Activated T-cell treated with anti-CD3 and anti-CD28 coated beads, Interleukin-2, amount 50 U/mL, for 24 hours (primary cell): ENCODE data around the gene APEH.
A peak's percentile ranks its signal among the peaks of the same experiment; 100 is the strongest.
"Not testable (repeated sequence)": the region's sequence is repeated elsewhere in the genome, so short reads cannot be mapped to it uniquely, and the experiment has no call there.

ENCODE experiments used
- DNase-seq: peaks from one replicate; pipeline ENCODE4 v3.0.0-alpha.2; 2020
- H3K27ac Mint-ChIP-seq: 2 replicates; pipeline ENCODE4 v1.8.0; 2020; ENCODE audit warnings: mild to moderate bottlenecking, mixed read lengths
- H3K27me3 Mint-ChIP-seq: 2 replicates; pipeline ENCODE4 v1.8.0; 2020; ENCODE audit warnings: mixed read lengths
- H3K36me3 Mint-ChIP-seq: 2 replicates; pipeline ENCODE4 v1.8.0; 2020; ENCODE audit warnings: low read depth, mixed read lengths
- H3K4me1 Mint-ChIP-seq: 2 replicates; pipeline ENCODE4 v1.8.0; 2020; ENCODE audit warnings: low read depth, mixed read lengths
- H3K4me3 Mint-ChIP-seq: 2 replicates; pipeline ENCODE4 v1.8.0; 2020; ENCODE audit warnings: mild to moderate bottlenecking, moderate library complexity, mixed read lengths
- H3K9me3 Mint-ChIP-seq: 2 replicates; pipeline ENCODE4 v1.8.0; 2020; ENCODE audit warnings: mixed read lengths

The APEH gene

DNA sequence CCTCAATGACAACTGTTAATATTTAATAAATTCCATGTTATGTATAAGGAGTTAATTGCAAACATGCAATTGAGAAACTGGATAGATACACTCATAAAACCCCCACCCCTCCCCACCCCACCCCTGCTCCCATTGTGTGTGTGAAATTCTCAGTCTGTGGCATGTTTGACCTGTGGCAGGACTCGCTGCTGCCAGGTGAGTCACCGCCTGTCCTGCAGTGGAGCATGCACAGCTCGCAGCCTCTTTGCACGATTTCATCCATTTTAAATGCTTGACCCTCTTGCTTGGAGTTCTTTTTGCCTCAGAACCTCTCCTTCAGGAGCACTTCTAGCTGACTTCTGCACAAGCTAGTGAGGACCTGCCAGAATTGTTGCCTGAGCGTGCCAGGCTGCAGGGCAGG is 5.3 kb upstream of the APEH start:
- peaks cover 8% of the 10 kb centered on the region for H3K36me3 Mint-ChIP-seq
- DNase-seq: no peak
- H3K4me1 Mint-ChIP-seq: peaks cover 12% of the 10 kb centered on the region
- no peaks in the 10 kb centered on the region for H3K9me3 Mint-ChIP-seq
- H3K27ac Mint-ChIP-seq: no peak overlapping the region
- H3K4me3 Mint-ChIP-seq: no peak overlapping the region
- H3K27me3 Mint-ChIP-seq: no peaks in the 10 kb centered on the region

DNA sequence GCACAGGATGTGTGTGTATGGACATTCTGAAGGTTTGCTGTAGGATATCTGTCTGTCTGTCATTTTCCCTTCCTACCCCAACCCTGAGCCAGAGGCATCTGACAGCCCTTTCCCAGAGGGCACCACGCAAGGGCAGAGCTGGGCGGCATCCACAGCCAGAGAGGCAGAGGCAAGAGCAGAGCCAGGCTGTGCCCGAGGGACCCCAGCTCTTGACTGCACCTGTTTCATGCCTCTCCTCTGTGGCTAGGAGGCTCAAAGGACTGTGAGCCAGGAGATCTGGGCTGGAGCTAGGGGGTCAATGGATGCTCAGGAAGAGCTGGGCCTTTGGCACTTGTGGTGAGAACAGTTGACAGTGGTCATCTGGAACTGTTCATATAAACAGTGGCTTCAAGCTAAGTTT is 4.8 kb upstream of the APEH start:
- no peaks in the 10 kb centered on the region for H3K27me3 Mint-ChIP-seq
- DNase-seq: no peak
- no peaks in the 10 kb centered on the region for H3K9me3 Mint-ChIP-seq
- H3K36me3 Mint-ChIP-seq: peaks cover 8% of the 10 kb centered on the region
- no peak overlapping the region for H3K27ac Mint-ChIP-seq
- H3K4me1 Mint-ChIP-seq: peaks cover 12% of the 10 kb centered on the region
- H3K4me3 Mint-ChIP-seq: no peak overlapping the region

DNA sequence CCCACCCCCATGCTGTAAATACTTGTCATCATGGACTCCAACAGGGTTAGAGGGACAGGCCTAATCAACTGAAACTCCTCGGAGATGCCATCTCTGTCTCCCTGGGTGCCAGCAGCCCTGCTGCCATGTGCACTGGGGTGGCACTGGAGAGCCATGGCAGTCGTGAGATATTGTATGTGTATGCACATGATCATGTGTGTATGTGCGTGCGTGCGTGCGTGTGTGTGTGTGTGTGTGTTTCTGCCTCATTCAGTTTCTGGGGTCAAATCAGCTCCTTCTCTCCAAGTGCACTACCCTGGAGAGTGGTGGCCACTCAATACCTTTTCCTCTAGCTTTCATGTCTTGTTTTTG is 3.2 kb upstream of the APEH start:
- Mint-ChIP-seq H3K36me3 (peaks cover 22% of the 10 kb centered on the region), H3K27ac (no peak overlapping the region), H3K27me3 (no peaks in the 10 kb centered on the region), H3K4me3 (no peak overlapping the region), H3K9me3 (no peaks in the 10 kb centered on the region), H3K4me1 (peaks cover 24% of the 10 kb centered on the region)
- no peak for DNase-seq

DNA sequence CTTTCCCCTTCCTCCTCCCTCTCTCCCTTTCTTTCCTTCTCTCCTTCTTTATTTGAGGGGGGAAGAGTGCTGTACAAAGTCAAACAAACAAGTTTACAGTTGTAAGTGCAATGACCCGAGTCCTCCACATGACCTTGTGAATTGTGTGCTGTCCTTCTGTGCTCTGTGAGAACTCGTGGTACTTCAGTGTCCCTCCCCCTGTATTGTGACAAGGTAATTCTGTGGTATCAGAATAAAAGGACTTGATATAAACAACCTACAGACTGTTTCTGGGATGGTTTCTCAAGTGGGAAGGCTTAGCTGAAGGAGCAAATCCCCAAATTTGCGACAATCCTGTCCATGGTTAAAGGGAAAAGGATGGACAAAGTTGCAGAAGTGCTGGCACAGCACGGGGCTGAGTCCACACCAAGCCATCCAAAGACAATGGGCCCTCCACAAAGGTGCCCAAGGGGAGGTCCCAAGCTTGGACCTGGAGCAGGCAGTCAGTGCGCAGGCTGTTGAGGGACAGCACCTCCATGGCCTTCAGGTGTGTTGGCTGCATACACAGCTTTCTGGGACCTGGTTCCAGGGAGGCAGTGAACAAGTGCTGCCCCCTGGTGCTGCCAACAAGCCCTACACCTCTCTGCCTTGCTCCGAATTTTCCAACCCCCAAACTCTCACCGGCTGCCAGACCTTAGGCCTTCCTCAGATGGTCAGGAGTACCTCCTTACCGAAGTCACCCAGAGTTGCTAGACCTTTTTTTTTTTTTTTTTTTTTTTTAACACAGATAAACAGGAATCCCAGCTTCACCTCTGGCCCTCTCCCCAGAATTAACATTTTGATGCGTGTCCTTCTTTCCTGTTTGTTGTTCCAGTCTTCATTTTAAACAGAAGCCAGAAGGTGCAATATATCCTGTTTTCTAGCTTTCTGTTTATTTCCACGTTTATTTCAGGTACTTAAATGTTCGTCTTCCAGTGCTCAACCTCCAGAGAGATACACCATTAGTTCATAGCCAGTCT is 2.6 kb upstream of the APEH start:
- peak overlapping the region; percentile 97 for H3K4me3 Mint-ChIP-seq
- H3K27ac Mint-ChIP-seq: peak overlapping the region; percentile 60
- no peaks in the 10 kb centered on the region for H3K9me3 Mint-ChIP-seq
- DNase-seq: peak; percentile 83
- no peaks in the 10 kb centered on the region for H3K27me3 Mint-ChIP-seq
- peaks cover 29% of the 10 kb centered on the region for H3K4me1 Mint-ChIP-seq
- H3K36me3 Mint-ChIP-seq: peaks cover 29% of the 10 kb centered on the region

DNA sequence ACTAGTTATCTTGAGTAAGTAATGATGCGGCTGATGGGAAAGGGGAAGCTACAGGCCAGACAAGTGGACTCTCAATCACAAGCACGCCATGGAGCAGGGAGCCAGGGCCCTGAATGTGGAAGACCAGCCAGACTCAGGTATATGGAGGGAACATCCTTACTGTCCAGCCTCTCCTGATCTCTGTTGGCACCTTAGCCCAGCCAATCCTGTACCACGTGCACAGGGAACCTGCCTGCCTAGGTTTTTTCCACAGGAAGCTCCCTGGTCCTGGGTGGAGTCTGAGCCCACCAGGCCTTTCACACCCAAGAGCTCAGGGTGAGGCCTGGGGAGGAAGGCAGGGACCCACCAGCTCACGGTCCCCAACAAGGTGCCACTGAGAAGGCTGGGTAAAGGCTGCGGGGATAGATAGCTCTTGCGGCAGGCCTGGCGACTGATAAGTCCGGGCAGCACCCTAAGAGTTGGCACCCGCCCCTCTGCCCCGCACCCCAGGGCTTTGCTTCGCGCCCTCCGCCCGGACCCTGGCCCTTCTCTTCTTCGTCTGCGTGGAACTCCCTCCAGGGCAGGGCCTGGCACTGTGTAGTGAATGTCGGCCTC is 933 bp upstream of the APEH start:
- peak overlapping the region; percentile 99 for H3K27ac Mint-ChIP-seq
- DNase-seq: no peak
- H3K4me3 Mint-ChIP-seq: peak overlapping the region; percentile 97
- H3K4me1 Mint-ChIP-seq: peaks cover 35% of the 10 kb centered on the region
- H3K27me3 Mint-ChIP-seq: no peaks in the 10 kb centered on the region
- H3K9me3 Mint-ChIP-seq: no peaks in the 10 kb centered on the region
- peaks cover 45% of the 10 kb centered on the region for H3K36me3 Mint-ChIP-seq

DNA sequence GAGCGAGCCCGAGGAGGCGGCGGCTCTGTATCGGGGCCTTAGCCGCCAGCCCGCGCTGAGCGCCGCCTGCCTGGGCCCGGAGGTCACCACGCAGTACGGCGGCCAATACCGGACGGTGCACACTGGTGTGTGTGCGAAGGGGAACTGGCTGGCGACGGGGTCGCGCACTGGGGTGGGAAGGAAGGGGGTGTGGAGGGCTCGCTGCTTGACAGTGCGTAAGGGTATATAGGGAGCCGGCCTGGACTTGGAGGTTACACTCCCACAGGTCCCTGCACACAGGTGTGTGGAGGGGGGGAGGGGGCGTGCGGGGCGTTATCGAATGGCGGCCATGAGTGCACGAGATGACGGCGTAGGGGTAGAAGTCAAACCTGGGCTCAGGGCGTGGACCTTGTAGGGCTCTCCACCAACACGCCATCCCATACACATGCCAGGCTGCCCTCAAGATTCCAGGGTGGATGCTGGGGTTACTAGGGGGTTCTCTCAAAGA is 389 bp downstream of the APEH start:
- Mint-ChIP-seq H3K9me3 (no peaks in the 10 kb centered on the region), H3K4me1 (peaks cover 35% of the 10 kb centered on the region), H3K4me3 (peak overlapping the region; percentile 97), H3K27ac (peak overlapping the region; percentile 99), H3K36me3 (peaks cover 58% of the 10 kb centered on the region), H3K27me3 (no peaks in the 10 kb centered on the region)
- no peak for DNase-seq

DNA sequence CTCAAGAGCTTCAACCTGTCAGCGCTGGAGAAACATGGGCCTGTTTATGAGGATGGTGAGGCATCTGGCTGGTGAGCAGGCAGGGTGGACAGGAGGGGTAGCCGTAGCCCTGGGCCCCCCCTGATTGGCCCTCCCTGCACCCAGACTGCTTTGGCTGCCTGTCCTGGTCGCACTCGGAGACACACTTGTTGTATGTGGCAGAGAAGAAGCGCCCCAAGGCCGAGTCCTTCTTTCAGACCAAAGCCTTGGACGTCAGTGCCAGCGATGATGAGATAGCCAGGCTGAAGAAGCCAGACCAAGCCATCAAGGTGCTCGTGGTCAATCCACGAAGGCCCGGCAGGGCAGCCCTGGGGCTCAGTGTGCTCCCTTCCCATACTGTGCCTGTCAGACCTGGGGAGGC is 1.8 kb downstream of the APEH start:
- H3K27me3 Mint-ChIP-seq: no peaks in the 10 kb centered on the region
- peak overlapping the region; percentile 99 for H3K27ac Mint-ChIP-seq
- H3K9me3 Mint-ChIP-seq: no peaks in the 10 kb centered on the region
- DNase-seq: no peak
- peaks cover 40% of the 10 kb centered on the region for H3K4me1 Mint-ChIP-seq
- peaks cover 72% of the 10 kb centered on the region for H3K36me3 Mint-ChIP-seq
- peak overlapping the region; percentile 97 for H3K4me3 Mint-ChIP-seq

DNA sequence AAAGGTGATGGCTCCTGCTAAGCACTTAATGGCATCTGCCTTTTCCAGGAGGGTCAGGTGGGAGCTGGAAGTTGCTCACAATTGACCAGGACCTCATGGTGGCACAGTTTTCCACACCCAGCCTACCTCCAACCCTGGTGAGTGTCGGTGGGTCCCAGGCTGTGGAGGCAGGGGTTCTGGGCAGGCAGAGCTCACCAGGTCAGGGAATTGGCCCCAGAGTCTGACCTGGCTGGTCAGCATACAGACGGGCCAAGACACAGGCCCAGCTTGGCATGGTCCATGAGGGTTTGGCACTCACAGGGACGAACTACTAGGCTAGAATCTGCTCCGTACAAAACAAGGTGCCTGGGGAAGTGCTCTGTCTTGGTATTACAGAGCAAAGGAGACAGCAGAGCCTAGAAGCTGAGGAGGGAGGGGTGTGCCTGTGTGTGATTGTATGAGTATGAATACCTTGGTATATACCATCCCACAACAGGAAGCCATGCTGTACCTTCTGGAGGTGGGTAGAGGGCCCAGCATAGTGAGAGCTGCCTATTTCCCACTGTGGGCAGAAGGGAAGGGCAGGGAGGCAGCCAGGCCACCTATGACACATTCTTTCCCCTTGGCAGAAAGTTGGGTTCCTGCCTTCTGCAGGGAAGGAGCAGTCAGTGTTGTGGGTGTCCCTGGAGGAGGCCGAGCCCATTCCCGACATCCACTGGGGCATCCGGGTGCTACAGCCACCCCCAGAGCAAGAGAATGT is 6.5 kb downstream of the APEH start:
- peaks cover 98% of the 10 kb centered on the region for H3K36me3 Mint-ChIP-seq
- H3K4me1 Mint-ChIP-seq: peaks cover 22% of the 10 kb centered on the region
- no peak overlapping the region for H3K4me3 Mint-ChIP-seq
- no peaks in the 10 kb centered on the region for H3K9me3 Mint-ChIP-seq
- peak overlapping the region; percentile 50 for H3K27ac Mint-ChIP-seq
- DNase-seq: no peak
- H3K27me3 Mint-ChIP-seq: no peaks in the 10 kb centered on the region

DNA sequence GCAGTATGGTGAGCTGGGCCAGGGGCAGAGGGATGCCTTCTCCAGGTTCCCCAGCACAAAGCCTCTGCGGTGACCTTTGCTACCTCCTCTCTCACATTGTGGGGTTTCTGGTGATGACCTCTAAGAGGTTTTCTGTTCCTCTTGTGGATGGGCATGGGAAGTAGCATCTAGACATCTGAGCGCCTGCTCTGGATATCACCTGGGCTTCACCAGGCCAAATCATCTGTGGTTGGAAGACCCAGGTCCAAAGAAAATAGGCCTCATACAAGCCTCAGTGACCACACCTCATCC is 7.0 kb downstream of the APEH start:
- no peak for DNase-seq
- Mint-ChIP-seq H3K27me3 (no peaks in the 10 kb centered on the region), H3K36me3 (peaks cover 93% of the 10 kb centered on the region), H3K9me3 (no peaks in the 10 kb centered on the region), H3K4me1 (peaks cover 17% of the 10 kb centered on the region), H3K27ac (no peak overlapping the region), H3K4me3 (no peak overlapping the region)

DNA sequence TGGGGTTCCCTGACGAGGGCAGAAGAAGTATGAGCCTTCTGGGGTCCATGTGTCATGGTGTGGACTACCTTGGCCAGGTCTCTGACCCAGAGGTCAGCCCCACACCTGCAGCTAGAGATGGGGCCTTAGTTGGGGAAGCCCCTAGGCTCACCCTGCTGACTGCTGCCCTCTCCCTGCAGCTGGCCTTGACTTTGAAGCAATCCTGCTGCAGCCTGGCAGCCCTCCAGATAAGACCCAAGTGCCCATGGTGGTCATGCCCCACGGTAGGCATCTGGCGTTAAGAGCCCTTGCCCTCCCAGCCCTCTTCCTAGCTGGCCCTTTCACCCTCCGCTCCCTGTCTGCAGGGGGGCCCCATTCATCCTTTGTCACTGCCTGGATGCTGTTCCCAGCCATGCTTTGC is 7.4 kb downstream of the APEH start:
- Mint-ChIP-seq H3K4me1 (peaks cover 17% of the 10 kb centered on the region), H3K4me3 (no peak overlapping the region), H3K9me3 (no peaks in the 10 kb centered on the region), H3K36me3 (peaks cover 89% of the 10 kb centered on the region), H3K27ac (no peak overlapping the region), H3K27me3 (no peaks in the 10 kb centered on the region)
- no peak for DNase-seq

DNA sequence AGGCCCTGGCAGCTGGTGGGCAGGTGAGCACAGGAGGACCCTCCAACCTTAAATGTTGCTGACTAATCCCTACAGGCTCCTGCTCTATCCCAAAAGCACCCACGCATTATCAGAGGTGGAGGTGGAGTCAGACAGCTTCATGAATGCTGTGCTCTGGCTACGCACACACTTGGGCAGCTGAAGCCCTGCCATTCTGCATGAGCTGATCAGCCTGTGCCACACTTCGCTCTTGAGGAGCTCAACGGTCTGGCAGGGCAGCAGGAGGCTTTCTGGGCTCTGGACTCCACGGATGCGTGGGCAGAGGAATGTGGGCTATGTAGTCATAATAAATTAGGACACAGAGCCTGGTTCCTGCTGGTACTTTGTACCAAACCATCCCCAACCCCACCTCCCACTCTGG is 9.0 kb downstream of the APEH start:
- no peak overlapping the region for H3K27ac Mint-ChIP-seq
- H3K27me3 Mint-ChIP-seq: no peaks in the 10 kb centered on the region
- no peaks in the 10 kb centered on the region for H3K9me3 Mint-ChIP-seq
- H3K36me3 Mint-ChIP-seq: peaks cover 73% of the 10 kb centered on the region
- H3K4me3 Mint-ChIP-seq: no peak overlapping the region
- peaks cover 18% of the 10 kb centered on the region for H3K4me1 Mint-ChIP-seq
- DNase-seq: no peak

DNA sequence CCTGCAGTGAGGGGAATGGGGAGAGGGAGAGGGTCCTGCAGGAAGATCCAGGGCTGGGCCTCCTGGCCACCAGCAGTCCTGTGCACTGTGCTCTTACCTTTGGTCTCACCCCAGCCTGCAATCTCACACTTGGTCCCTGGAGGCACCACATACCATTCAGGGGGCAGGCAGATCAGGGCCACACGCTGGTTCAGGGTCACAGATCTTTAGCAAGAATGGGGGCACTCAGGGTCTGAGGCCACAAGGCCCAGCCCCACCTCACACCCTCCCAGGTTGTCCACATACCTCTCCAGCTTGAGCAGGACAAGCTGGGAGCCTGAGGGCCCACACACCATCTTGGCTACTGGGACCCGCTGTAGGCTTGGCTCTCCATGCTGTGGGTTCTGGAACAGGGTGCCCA is 10.3 kb downstream of the APEH start:
- not testable (repeated sequence) for H3K9me3 Mint-ChIP-seq, DNase-seq, H3K27me3 Mint-ChIP-seq, H3K4me3 Mint-ChIP-seq, H3K27ac Mint-ChIP-seq
- H3K36me3 Mint-ChIP-seq: peaks cover 65% of the 10 kb centered on the region
- H3K4me1 Mint-ChIP-seq: peaks cover 26% of the 10 kb centered on the region

DNA sequence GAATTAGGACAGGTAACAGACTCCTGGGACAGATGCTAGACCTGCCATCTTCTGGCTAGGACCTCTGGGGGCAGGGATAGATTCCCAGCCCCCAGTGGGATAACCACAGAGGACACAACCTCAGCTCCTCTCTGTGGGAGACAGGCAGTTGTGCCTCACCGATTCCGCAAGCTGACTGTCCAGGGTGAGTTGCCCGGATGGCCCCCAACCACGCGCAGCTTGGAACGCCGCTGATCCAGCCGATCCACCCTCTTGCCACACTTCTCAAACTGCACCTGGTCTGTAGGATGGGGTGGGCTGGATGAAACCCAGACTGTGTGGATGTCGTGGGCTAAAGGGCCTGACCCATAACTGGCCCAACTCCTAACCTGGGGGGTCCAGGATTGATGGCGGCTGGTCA is 11.0 kb downstream of the APEH start:
- not testable (repeated sequence) for DNase-seq, H3K27me3 Mint-ChIP-seq, H3K4me3 Mint-ChIP-seq, H3K27ac Mint-ChIP-seq, H3K9me3 Mint-ChIP-seq
- Mint-ChIP-seq H3K4me1 (peaks cover 25% of the 10 kb centered on the region), H3K36me3 (peaks cover 65% of the 10 kb centered on the region)

DNA sequence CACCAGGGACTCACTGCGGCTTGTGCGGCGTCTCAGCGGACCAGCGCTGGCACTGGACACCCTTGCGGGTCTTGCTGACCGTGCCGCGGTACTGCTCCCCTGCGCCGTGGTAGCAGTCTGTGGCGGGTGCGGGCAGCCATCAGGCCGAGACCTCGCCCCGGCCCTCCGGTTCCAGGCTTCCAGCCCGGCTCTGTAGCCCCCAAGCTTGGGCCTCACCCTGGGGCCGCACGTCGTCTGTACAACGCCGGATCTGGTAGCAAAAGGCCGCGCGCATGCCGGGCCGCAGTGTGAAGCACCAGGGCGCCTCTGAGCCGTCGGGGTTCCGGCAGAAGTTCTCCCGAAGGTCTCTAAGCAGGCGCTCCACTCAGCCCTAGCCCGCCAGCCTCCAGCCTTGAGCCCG is 11.7 kb downstream of the APEH start:
- H3K27ac Mint-ChIP-seq, H3K27me3 Mint-ChIP-seq, H3K9me3 Mint-ChIP-seq: not testable (repeated sequence)
- Mint-ChIP-seq H3K4me3 (peak overlapping the region; percentile 18), H3K4me1 (peaks cover 32% of the 10 kb centered on the region), H3K36me3 (peaks cover 58% of the 10 kb centered on the region)
- peak; percentile 46 for DNase-seq

DNA sequence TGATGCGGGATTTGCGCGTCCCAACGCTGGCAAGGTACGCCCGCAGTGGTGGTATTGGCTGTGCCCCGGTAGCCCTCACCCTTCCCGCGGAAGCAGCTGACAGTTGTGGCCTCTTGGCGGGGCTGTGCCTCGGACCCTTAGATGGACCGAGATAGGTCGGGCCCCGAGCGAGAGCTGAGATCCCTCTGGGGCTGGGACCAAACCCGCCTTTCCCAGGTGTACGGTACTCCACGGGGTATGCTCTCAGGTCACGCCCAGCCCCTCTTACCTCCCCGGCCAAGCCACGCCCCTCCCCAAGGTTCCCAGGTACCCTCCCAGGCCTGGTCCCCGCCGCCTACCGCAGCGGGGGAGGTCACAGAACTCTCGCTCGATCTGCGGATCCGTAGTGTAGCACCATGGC is 12.2 kb downstream of the APEH start:
- H3K27me3 Mint-ChIP-seq, H3K27ac Mint-ChIP-seq, H3K9me3 Mint-ChIP-seq: not testable (repeated sequence)
- peak; percentile 66 for DNase-seq
- H3K4me3 Mint-ChIP-seq: peak overlapping the region; percentile 55
- H3K36me3 Mint-ChIP-seq: peaks cover 54% of the 10 kb centered on the region
- H3K4me1 Mint-ChIP-seq: peaks cover 37% of the 10 kb centered on the region
